NCI-H2196 treated with DMSO at 0.1 percent for 48 hours (cell line): Measurements from ENCODE around the gene DCC.

Experiments used
- DNase-seq: peaks from one replicate; lab custom pipeline; 2025; ENCODE audit not compliant: unreplicated experiment; lab: John Stamatoyannopoulos, UW

DCC gene, protein sequence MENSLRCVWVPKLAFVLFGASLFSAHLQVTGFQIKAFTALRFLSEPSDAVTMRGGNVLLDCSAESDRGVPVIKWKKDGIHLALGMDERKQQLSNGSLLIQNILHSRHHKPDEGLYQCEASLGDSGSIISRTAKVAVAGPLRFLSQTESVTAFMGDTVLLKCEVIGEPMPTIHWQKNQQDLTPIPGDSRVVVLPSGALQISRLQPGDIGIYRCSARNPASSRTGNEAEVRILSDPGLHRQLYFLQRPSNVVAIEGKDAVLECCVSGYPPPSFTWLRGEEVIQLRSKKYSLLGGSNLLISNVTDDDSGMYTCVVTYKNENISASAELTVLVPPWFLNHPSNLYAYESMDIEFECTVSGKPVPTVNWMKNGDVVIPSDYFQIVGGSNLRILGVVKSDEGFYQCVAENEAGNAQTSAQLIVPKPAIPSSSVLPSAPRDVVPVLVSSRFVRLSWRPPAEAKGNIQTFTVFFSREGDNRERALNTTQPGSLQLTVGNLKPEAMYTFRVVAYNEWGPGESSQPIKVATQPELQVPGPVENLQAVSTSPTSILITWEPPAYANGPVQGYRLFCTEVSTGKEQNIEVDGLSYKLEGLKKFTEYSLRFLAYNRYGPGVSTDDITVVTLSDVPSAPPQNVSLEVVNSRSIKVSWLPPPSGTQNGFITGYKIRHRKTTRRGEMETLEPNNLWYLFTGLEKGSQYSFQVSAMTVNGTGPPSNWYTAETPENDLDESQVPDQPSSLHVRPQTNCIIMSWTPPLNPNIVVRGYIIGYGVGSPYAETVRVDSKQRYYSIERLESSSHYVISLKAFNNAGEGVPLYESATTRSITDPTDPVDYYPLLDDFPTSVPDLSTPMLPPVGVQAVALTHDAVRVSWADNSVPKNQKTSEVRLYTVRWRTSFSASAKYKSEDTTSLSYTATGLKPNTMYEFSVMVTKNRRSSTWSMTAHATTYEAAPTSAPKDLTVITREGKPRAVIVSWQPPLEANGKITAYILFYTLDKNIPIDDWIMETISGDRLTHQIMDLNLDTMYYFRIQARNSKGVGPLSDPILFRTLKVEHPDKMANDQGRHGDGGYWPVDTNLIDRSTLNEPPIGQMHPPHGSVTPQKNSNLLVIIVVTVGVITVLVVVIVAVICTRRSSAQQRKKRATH (N-terminal part only)

DNA sequence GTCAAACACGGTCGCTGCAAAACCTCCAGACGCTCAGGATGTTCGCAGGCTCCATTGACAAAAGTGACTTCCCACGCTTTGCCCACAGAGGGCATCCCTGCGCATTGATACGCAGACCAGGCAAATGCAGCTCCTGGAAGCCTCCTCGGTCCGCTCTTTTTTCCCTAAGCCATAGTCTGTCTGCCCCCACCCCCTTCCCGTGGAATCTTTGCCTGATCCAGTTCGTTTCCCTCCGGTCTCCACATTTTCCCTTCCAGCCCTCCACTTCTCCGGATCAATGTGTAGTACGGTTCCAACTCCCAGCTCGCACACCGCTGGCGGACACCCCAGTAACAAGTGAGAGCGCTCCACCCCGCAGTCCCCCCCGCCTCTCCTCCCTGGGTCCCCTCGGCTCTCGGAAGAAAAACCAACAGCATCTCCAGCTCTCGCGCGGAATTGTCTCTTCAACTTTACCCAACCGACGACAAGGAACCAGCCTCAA is at the start of gene DCC:
DCC (plus strand) TSS at position 307 of the 481 bp plus-strand sequence. CDS start 591 bp downstream, outside the sequence.
- no peak for DNase-seq

DNA sequence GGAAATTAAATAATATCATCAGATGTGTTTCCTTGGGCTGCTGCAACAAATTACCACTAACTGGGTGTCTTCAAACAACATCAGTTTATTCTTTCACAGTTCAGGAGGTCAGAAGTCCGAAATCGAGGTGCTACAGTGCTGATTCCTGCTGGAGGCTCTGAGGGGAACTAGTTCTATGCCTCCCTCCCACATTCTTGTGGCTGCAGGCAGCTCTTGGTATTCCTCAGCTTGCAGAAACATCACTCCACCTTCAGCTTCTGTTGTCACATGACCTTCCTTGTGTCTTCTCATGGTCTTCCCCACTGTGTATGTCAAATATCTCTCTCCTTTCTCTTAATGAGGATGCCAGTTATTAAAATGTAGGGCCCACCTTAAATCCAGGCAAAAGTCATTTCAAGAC is 29.3 kb upstream of the DCC start:
- DNase-seq = no peak

DNA sequence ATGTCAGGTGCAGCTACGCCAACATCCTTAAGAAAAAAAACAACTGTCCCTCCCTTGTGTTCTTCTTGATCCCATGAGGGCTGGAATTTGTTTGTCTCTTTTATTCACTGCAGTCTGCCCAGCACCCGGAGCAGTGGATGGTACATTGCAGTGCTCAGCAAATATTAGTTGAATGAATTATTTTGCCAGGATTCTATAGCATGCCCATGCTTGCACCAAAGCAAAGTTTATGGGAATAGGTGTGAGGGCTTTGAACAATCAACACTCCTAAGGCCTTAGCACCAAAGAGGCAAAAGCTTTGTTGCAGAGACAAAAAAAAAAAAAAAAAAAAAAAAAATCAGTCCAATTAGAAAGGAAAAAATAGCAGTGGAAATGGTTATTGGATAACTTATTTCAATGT is 28.7 kb upstream of the DCC start:
- no peak for DNase-seq

DNA sequence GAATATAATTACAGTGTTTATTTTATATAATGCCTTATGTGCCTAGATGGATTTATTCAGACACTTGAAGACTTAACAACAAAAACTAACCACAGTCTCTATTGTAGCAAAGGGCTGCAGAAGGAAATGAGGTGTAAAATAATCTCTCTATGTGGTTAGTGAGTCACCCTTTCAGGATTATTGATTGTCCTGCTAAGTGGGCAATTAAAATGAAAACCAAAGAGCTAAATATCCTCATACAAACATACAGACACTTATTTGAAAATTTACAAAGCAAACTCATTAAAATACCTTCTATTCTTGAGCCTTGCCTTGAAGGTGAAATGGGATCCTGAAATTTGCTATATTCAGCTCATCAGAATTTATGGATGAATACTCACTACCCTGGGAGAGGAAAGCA is 27.7 kb upstream of the DCC start:
- DNase-seq = no peak

DNA sequence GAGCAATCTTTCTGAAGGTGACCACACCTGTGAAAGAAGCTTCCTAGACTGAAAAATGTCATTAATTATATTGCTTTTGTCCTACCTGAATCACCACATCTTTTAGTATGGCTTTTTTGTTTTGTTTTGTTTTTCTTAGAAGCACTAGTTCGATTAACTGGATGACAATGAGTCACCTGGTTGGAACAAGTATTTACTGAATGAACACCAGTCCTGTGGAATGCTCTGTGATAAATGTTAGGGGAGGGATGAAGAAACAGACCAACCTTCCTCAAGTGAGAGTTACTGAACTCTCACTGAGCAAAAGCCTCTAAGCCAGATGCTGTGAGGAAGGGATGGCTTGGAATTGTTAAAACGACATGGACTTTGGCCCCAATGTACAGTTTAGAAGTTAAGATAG is 26.8 kb upstream of the DCC start:
- no peak for DNase-seq

DNA sequence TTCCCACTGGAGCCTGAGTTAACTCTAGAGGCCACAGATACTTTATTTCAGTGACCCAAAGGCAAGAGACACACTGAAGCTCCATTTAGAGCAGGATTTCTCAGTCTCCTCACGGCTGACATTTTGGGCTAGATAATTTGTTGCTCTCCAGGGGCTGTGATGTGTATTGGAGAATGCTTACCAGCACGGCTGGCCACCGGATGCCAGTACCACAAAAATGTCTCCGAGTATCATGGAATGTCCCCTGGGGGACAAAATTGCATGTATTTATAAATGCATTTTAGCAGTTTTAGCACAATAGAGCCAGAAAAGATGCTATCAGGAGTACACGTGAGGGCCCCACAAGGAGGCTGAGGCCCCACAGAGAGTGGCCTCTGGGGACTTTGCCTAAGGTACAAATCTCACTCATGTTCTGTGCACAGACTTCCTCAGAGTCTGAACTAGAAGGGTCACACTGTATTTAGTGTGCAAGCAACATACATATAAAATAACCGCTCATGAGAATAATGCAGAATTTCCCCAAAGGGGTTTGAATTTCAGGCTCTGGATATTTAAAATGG is 20.5 kb upstream of the DCC start:
- DNase-seq = no peak

DNA sequence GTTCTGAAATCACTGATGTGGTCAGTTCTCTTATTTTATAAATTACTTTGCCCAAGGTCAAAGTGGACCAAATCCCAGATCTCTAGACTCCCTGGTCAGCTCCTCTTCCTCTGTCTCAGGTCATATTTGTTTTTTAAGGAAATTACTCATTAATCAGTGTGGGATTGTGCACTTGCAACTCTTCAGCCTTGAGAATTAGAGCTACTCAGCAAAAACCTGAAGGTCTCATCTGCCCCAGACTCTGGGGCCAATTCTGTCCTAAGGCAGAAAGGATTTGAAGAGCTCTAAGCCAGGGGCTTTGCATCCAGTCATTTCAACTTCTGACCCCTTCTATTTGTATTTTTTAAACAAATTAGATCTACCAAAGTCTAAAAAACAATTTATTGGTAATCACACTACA is 17.7 kb upstream of the DCC start:
- DNase-seq = no peak

DNA sequence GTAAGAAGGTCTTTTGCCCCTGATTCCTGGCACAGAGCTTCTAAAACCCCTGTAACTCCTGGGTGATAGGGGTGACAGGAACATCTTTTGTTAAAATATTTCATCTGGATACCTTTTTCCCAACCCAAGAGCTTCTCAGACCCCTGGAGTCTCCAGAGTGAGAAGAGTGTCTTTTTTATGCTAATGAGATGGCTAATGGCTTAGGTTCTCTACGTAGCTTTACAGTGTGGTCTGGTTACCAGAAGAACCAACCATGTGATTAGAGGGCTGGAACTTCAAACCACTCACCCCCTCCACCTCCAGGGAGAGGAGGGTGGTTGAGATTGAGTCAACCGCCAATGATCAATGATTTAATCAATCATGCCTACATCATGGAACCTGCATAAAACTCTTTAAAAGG is 16.2 kb upstream of the DCC start:
- no peak for DNase-seq

DNA sequence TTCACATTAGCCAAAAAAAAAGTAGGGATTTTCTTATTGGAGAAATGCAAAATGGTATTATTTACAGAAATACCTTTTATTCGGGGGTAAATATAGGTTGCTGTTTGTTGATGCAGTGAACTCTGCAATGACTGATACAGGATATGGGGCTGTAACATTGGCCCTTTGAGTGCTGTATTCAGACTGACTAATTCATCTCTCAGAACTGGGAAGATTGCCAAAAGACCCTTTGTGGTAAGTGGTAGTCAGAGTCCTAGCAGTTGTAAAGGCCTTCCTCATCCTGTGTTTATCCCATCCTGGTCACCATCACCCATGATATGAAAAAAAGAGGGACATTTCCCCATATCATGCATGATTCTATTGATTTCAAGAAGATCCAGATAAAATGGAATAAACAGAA is 14.0 kb upstream of the DCC start:
- no peak for DNase-seq

DNA sequence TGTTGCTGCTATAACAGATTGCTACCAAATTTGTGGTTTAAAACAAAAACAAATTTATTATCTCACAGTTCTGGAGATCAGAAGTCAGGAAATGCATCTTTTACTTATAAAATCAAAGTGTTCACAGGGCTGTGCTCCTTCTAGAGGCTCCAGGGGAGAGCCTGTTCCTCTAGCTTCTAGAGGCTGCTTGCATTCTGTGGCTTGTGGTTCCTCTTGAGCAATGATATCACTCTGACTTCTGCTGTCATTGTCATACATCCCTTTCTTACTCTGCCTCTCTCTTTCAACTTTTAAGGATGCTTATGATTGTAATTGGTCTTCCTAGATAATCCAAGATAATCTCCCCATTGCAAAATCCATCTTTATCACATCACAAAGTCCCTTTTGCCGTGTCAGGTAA is 6.1 kb upstream of the DCC start:
- DNase-seq = no peak

DNA sequence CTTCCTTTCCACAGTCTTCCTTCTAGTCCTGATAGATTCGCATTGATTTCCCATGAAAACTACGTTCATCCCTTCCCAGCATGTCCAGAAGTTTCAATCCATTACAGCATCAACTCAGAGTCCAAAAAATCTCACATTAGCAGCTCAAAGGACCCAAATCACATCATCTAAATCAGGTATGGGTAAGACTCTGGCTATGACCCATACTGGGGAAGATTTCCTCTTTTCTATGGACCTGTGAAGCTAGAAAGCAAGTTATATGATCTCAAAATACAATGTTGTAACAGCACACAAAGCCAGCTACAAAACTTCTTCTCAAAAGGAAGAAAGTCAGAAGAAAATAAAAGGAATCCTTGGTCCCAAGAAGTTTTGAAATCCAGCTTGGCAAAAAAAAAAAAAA is 5.7 kb upstream of the DCC start:
- no peak for DNase-seq

DNA sequence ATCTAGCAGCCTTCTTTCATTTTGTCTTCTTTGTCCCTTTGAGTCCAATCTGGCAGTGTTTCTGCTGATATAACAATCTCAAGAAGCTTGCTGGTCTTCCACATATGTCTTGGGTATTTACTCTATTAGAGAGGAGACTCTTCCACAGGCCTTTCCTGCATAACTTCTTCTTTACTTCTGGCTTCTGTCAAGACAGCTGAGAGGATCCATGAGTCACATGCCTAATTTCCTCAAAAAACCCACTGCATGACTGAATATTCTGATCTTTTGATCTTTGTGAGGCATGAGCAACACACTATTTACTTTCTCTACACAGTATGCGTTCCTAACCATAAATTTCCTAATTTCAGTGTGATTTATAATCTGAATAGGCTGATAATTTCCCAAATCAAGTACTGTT is 5.1 kb upstream of the DCC start:
- DNase-seq = no peak

DNA sequence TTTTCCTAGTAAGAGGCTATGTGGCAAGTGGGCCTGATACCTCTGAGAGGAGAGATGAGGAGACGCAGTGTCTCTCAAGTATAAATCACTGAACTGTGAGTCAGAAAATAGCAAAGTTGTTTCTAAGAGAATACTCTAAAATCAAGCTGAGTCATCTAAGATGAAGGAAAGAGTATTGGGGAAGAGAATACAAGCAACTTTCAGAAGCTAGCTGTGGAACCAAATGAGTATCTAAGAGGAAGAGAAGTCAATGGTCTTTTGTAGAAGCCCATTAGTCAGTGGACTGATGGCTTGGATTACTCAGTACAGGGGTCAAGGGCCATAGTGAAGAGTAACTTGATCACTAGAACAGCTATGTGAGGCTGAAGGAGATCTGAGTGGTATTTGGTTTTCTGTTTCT is 2.7 kb upstream of the DCC start:
- no peak for DNase-seq

DNA sequence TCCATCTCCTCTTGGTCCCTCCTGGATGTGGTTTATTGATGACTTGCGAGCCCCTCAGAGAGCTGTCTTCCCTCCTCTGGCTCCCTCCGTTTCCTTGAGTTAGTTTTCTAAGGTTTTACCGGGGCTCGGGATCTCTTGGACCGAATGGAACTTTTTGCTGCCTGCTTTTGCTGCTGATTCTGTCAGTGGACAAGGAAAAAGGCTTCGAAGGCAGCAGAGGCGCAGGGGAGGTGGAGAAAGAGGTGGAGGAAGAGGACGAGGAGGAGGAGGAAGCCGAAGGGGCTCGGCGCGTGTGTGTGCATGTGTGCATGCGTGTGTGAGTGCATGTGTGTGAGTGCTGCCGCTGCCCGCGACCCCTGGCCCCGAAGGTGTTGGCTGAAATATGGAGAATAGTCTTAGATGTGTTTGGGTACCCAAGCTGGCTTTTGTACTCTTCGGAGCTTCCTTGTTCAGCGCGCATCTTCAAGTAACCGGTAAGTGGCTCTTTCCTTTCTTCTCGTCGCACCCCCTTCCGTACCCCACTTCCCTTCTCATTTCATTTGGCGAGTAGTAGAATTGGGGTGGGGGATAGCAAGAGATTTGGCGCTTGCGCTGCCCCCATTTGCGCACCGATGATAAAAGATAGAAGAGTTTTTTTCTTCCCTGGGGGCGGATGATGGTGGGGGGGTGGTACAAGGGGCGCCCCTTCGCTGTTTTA is 557 bp downstream of the DCC start:
- no peak for DNase-seq

DNA sequence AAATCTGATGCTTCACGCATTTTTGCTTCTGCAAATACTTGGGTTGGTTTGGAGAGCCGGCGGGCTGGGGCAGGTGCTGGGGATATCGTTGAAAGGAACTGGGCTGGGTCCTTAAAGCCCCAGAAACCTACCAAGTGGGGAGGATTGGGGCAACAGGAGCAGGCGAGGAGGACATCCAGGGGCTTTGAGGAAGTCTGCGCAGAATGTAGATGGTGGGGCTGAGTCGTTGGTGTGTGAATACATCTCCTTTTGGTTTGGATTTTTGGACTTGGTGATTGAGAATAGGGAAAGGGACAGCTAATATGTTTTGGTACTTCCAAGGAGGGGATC is 1.1 kb downstream of the DCC start:
- DNase-seq = no peak

DNA sequence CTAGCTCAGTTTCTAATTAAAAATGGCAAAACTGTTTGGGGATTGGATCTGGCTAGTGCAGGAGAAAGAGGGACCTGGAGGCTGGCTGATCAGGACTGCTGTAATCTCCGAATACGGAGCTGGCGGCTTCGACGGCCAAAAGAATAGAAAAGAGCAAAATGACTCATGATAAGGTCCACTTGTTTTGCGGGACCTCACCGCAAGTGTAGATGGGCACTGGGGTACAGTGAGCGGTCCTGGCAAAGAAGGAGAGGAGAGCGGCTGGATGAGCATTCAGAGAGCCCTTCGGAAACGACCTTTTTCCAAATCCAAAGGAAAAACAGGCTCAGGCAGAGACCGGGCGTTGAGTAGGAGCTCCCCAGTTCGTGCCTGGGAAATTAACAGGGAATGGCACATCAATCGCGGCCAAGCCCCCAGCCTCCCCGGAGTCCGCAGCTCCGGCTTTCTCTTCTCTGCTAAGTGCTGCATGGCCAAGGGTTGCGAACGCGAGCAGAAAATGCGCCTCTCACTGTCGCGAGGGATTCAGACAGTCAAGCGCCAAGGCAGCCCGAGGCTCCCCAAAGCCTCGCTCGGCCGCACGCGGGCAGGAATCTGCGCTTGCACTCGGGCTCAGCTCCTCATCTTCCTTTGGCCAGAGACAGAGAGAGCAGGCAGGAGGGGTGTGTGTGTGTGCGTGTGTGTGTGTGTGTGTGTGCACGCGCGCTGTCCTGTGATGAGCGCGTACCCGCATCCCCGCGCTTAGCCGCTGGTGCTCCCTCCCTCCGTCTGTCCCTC is 1.8 kb downstream of the DCC start:
- no peak for DNase-seq

DNA sequence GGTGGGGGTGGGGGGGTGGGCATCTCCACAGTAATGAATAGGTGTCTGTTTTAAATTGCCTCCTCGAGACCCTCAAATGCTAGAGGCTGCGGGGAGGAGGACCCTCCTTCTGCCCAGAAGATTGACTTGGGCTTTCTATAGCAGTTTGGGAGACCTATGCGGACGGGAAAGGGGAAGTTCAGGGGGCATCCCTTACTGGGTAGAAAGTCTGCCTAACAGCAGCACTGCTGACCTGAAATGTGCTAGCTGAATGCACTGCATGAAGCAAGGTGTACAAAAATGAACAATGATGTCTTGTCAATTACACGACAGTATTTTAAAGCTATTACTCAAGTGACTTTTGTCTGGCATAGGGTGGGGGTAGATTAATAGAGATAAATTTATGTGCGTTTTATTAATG is 2.5 kb downstream of the DCC start:
- no peak for DNase-seq

DNA sequence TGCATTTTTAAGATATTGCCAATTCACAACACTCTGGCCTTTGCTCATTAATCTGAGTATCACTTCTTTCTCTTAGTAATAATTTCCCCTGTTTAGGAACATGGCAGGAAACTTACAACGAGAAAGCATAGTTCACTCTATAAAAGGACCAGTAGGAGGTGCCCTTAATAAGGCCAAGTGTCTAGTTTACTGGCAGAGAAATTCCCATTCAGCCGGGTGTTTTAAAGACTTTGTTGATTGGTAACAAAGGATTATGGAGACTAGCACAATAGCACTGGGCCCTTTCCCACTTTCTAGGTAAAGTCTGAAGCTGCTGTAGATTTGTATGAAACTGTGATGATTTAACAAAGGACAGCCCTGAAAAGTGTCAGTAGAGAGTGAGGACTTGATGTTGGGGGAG is 3.1 kb downstream of the DCC start:
- no peak for DNase-seq

DNA sequence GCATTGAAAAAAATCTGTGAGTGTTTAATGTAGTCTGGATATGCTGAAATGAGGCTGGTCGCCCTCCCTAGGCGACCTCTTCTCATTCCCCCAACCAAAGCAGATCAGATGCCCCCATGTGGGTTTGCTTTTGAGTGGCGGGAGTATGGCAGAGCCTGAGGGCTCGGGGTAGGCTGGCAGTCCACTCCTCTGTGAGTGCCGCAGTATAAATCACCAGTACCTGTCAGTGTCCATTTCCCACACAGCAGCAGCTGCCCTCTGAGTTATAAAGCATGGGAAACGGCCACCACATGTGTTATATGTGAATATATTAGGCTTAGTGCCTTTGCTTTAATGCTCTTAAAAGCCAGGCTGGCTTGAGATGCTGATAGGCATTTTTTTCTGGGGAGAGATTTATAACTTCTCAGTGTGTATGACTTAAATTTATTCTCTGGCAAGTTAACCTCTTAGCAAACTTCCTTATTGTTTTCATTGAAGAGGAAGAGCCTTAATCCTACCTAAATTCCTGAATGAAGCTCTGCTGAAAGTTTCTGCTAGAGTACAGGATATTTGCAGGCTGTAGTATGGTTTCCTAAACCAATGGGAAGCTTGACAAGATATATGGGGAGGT is 3.8 kb downstream of the DCC start:
- DNase-seq = no peak

DNA sequence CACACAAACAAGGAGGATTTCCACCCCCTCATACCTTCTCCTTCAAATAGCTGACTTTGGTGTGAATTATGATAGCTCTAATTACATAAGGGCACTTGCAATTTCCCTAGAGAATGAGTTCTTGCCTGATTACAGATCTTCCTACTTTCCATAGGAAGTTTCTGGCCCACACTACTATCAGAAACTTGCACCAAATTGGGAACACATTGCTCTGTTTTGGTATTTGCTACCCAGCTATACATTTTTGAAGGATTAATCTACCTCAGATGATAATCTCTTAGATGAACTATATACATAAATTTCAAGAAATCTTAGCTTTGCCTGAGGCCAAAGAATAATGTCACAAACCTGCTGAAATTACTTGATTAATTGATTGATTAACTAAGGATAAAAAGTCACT is 4.9 kb downstream of the DCC start:
- no peak for DNase-seq
